Measurements from ENCODE around the gene KNCN. TPM values are rescaled to one million over a fixed set of nuclear protein-coding genes. Genes with fewer than 3 reads are reported as not detected.

KNCN gene
- total RNA-seq (not detected), polyA plus RNA-seq (not detected)
- long read RNA-seq, donor 1 = 0 reads
- long read RNA-seq, donor 2 = 0 reads

GRCh38 chr1:46551597-46552095 lies at the start of gene KNCN:
Gene KNCN (minus strand): TSS chr1:46551647. CDS start chr1:46551215, 432 bp downstream.
- 67 to 85% (median 70%) methylated on average over 3 to 6 of the region's 6 CpGs for WGBS, 5 donors

GRCh38 chr1:46599059-46599970 lies 47.9 kb upstream of the KNCN start:
- Histone ChIP-seq H3K27ac (peak overlapping the region in 3 of 8 donors; percentile 17 to 48 (median 21)), H3K36me3 (peaks cover 0 to 18% (median 0%) of the 10 kb centered on the region in 6 donors), H3K9me3 (no peaks in the 10 kb centered on the region), H3K27me3 (replicated peaks in 1 of 7) (no peaks in the 10 kb centered on the region), H3K4me3 (no peak overlapping the region), H3K4me1 (peaks cover 9 to 93% (median 62%) of the 10 kb centered on the region in 6 donors)
- DNase-seq = no peak
- intact Hi-C loops (cut with DNase I; ENCODE audit: low total_unique reads) = no loop called here
- WGBS, 5 donors = 78 to 89% (median 83%) methylated on average over 9 of the region's 9 CpGs
- TF ChIP-seq POLR2AphosphoS5 (IDR thresholded peaks at IDR 0.05) = no peak
- TF ChIP-seq POLR2A (IDR thresholded peaks at IDR 0.05) = no peak
- TF ChIP-seq CTCF (IDR thresholded peaks at IDR 0.05 in 8 of 11, conservative IDR thresholded peaks at IDR 0.05 in 3 of 11) = no peak

More at GRCh38 chr1:46551597-46552095, at the start of gene KNCN:
- peaks cover 0 to 13% (median 0%) of the 10 kb centered on the region in 6 donors for H3K4me1 ChIP-seq
- peaks cover 0 to 41% (median 0%) of the 10 kb centered on the region in 7 donors for H3K27me3 ChIP-seq (replicated peaks in 1 of 7)
- no peak for DNase-seq
- intact Hi-C loops (cut with DNase I; ENCODE audit: low total_unique reads) = no loop called here
- no peaks in the 10 kb centered on the region for H3K36me3 ChIP-seq
- TF ChIP-seq POLR2AphosphoS5 (IDR thresholded peaks at IDR 0.05) = no peak
- TF ChIP-seq CTCF (IDR thresholded peaks at IDR 0.05 in 8 of 11, conservative IDR thresholded peaks at IDR 0.05 in 3 of 11) = no peak
- no peak for TF ChIP-seq POLR2A (IDR thresholded peaks at IDR 0.05)
- H3K27ac ChIP-seq = no peak within 1 kb of the TSS
- no peak within 1 kb of the TSS for H3K4me3 ChIP-seq
- H3K9me3 ChIP-seq = no peaks in the 10 kb centered on the region

- TF ChIP-seq CTCF (IDR thresholded peaks at IDR 0.05 in 8 of 11, conservative IDR thresholded peaks at IDR 0.05 in 3 of 11) (no peak), POLR2A (IDR thresholded peaks at IDR 0.05) (no peak), POLR2AphosphoS5 (IDR thresholded peaks at IDR 0.05) (no peak)
- Histone ChIP-seq H3K36me3 (peaks cover 0 to 41% (median 22%) of the 10 kb centered on the region in 6 donors), H3K27ac (peak overlapping the region in 3 of 8 donors; percentile 92 to 95 (median 93)), H3K4me1 (peaks cover 0 to 91% (median 50%) of the 10 kb centered on the region in 6 donors), H3K9me3 (no peaks in the 10 kb centered on the region), H3K4me3 (no peak overlapping the region), H3K27me3 (replicated peaks in 1 of 7) (no peaks in the 10 kb centered on the region)
- no peak for DNase-seq
- WGBS, 5 donors = 89 to 96% (median 95%) methylated on average over 3 of the region's 3 CpGs
- intact Hi-C loops (cut with DNase I; ENCODE audit: low total_unique reads) = no loop called here
These were observed 45.4 kb upstream of the KNCN start for GRCh38 chr1:46596846-46597245.

GRCh38 chr1:46596036-46596435 lies 44.6 kb upstream of the KNCN start:
- 97 to 100% (median 100%) methylated on average over 1 of the region's 1 CpG for WGBS, 5 donors

More at GRCh38 chr1:46596036-46596435, 44.6 kb upstream of the KNCN start:
- Histone ChIP-seq H3K27ac (peak overlapping the region in 6 of 8 donors; percentile 69 to 95 (median 88)), H3K9me3 (no peaks in the 10 kb centered on the region), H3K4me3 (no peak overlapping the region), H3K36me3 (peaks cover 0 to 49% (median 30%) of the 10 kb centered on the region in 6 donors), H3K27me3 (replicated peaks in 1 of 7) (no peaks in the 10 kb centered on the region), H3K4me1 (peaks cover 0 to 83% (median 45%) of the 10 kb centered on the region in 6 donors)
- TF ChIP-seq POLR2A (IDR thresholded peaks at IDR 0.05) (no peak), POLR2AphosphoS5 (IDR thresholded peaks at IDR 0.05) (no peak), CTCF (IDR thresholded peaks at IDR 0.05 in 8 of 11, conservative IDR thresholded peaks at IDR 0.05 in 3 of 11) (no peak)
- intact Hi-C loops (cut with DNase I; ENCODE audit: low total_unique reads) = no loop called here
- DNase-seq = no peak

Data from spleen (tissue), 13 donors.